ENCODE results near the gene ZNF681.
A peak's percentile ranks its signal among the peaks of the same experiment; 100 is the strongest.
"Not testable (repeated sequence)": the region's sequence is repeated elsewhere in the genome, so short reads cannot be mapped to it uniquely, and the experiment has no call there.

The ZNF681 gene

DNA sequence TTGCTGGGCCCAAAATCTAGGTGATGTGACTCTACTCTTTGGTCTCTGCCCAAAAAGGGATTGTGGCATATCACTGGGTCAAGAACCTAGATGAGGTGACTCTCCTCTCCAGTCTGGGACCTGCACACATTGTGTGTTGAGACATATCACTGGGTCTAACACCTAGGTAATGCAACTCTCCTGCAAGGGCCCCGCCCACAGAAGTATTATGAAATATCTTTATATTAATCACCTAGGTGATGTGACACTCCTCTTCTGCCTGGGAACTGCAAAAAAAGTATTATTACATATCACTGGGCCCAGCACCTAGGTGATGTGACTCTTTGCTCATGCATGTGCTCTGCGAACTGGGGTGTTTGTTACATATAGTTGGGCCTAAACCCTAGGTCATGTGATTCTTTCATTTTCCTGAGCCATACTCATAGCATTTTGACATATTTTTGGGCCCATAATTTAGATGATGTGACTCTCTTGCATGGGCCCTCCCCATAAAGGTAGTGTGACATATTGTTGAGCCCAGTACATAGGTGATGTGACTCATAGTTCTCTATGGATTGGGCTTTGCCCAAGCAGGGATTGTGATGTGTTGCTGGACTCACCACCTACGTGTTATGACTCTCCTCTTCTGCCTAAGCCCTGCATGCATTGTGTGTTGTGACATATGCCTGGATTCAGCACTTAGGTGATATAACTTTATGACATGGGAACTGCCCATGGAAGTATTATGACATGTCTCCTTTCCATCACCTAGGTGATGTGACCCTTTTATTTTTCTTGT, 11.2 kb upstream of the ZNF681 start:
- no peak for TF ChIP-seq CTCF (IDR thresholded peaks at IDR 0.05; ENCODE audit: control insufficient read depth, extremely low read depth, insufficient read depth)
- no peak for DNase-seq (ENCODE audit: low read depth)
- H3K4me3 ChIP-seq (ENCODE audit: low read depth, low read length) = no peak overlapping the region

- TF ChIP-seq CTCF (IDR thresholded peaks at IDR 0.05; ENCODE audit: control insufficient read depth, extremely low read depth, insufficient read depth) = no peak
- no peak overlapping the region for H3K4me3 ChIP-seq (ENCODE audit: low read depth, low read length)
- no peak for DNase-seq (ENCODE audit: low read depth)
Observed at GRCh38 chr19:23766951-23767350, 8.3 kb upstream of the ZNF681 start.

- no peak for DNase-seq (ENCODE audit: low read depth)
- no peak for TF ChIP-seq CTCF (IDR thresholded peaks at IDR 0.05; ENCODE audit: control insufficient read depth, extremely low read depth, insufficient read depth)
- H3K4me3 ChIP-seq (ENCODE audit: low read depth, low read length) = no peak overlapping the region
Observed at GRCh38 chr19:23764781-23765180, 6.1 kb upstream of the ZNF681 start.

DNA sequence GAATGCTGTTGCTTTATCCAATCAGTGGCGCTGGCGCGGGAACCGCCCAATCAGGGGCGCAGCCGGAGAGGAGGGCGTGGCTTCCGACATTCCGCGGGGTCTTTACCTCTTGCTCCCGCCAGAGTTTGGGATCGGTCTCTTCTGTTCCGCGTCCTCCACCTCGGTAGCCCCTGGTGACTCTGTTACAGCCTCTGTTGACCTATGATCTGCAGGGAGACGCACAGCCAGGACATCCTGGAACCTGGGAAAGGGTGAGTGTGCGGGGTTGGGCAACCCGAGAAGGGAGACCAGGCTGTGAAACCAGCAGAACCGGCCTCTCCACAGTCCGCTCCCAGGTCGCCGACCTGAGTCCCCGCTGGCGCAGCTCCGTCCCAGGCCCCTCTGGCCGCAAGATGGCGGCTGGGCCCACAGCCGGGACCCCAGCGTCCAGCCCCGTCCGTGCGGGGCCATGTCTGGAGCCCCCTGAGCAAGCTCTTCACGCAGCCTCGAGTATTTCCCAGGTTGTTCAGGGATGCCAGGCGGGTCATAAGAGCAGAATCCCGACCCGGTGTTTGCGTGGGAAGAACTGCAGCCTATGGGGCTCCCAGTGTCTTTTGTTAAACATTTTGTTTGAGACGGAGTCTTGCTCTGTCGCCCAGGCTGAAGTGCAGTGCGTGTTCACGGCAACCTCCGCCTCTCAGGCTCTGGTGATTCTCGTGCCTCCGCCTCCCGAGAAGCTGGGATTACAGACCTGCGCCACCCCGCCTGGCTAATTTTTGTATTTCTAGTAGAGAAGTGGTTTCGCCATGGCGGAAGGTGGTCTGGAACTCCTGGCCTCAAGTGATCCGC, 4.4 kb upstream of the ZNF681 start:
- no peak for TF ChIP-seq CTCF (IDR thresholded peaks at IDR 0.05; ENCODE audit: control insufficient read depth, extremely low read depth, insufficient read depth)
- DNase-seq (ENCODE audit: low read depth) = peak; percentile 82

GRCh38 chr19:23762548-23762883, 3.8 kb upstream of the ZNF681 start:
- TF ChIP-seq CTCF (IDR thresholded peaks at IDR 0.05; ENCODE audit: control insufficient read depth, extremely low read depth, insufficient read depth) = no peak
- H3K4me3 ChIP-seq (ENCODE audit: low read depth, low read length) = peak overlapping the region; percentile 72
- DNase-seq (ENCODE audit: low read depth) = no peak

More for the DNA sequence above, 4.4 kb upstream of the ZNF681 start:
- peak overlapping the region; percentile 72 for H3K4me3 ChIP-seq (ENCODE audit: low read depth, low read length)

GRCh38 chr19:23760326-23760725, 1.6 kb upstream of the ZNF681 start:
- H3K4me3 ChIP-seq (ENCODE audit: low read depth, low read length) = not testable (repeated sequence)

GRCh38 chr19:23743633-23744232, 15.0 kb downstream of the ZNF681 start:
- not testable (repeated sequence) for H3K4me3 ChIP-seq (ENCODE audit: low read depth, low read length); DNase-seq (ENCODE audit: low read depth)

More at GRCh38 chr19:23760326-23760725, 1.6 kb upstream of the ZNF681 start:
- DNase-seq (ENCODE audit: low read depth) = not testable (repeated sequence)

- H3K4me3 ChIP-seq (ENCODE audit: low read depth, low read length); DNase-seq (ENCODE audit: low read depth): not testable (repeated sequence)
Observed at GRCh38 chr19:23730729-23731465, 27.8 kb downstream of the ZNF681 start.

GRCh38 chr19:23724161-23724560, 34.5 kb downstream of the ZNF681 start:
- not testable (repeated sequence) for DNase-seq (ENCODE audit: low read depth); H3K4me3 ChIP-seq (ENCODE audit: low read depth, low read length)

Measured in LNCaP clone FGC (cell line).